GM19452 (cell line): Measurements from ENCODE around the gene MINAR2.

Source experiments
- ATAC-seq: cut with Tn5 transposase; IDR thresholded peaks from one replicate; pipeline ENCODE4 v1.9.1; 2021; ENCODE audit not compliant: unreplicated experiment

The MINAR2 gene

DNA sequence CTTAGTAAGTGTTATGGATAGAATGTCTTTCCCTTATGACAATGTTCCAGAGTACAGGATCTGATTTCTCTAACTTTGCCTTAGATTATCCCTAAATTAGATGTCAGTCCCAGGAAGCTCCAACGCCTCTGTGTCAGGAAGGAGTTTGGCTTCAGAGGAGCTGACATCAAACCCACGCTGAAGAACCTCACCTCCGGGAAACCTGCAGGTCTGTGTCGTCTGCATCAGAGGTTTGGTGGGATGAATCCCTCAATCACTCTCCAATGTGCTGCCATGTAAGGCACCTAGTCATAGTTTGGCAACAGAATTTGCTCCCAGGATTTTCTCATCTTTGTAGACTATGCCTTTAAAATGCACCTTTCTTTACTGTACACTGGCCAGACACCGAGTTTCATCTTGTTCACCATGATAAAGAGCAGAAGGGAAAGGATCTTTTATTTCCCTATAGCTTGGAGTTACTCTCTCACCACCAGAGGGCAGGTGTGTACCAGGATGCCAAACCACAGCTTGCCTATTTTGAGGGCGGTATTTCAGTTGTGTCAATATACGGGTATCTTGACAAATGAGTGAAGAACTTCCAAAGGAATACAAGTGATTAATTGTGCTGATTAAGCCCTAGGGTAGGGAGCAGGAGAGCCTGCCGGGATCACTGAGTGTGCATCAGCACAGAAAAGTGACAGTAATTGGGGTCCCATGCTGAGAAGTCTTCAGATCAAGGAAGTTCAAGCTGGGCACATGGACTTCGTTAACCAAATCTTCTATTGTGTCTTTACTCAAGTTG lies 23.4 kb downstream of the MINAR2 start:
- peak; percentile 65 for ATAC-seq

DNA sequence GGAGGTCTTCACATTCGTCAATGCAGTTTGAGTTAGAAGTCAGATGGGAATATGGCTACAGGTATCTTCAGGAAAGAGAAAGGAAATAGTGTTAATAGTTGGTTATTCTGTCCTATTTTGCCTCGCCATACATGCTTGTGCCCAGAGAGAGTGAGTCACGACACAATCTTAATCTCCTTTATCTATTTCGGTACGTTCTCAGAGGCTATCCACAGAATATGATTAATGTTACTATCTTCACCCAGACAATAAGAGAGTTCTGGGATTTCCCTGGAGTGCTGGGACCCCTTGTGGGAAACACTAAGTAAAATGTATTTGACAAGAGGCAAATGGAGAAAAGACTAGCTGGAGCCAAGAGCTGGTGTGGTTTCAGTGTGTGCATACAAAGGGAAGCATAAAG lies 25.5 kb downstream of the MINAR2 start:
- no peak for ATAC-seq

DNA sequence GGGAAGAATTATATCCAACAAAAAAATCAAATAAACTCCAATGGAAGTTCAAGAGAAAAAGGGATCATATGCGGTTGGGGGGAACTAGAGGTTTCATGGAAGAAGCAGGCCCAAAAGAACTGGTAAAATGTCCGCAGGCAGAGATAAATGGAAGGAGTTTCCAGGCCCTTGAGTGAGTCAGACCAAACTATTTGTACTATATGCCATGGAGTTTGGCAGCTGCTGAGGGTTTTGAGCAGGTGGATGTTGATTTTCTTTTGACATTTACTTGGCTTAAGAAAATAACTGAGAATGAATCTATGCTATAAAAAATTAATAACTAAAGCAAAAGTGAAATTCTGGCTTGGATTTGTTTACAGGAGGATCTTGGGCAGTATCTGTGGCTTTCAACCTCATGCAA lies 33.7 kb downstream of the MINAR2 start:
- no peak for ATAC-seq

DNA sequence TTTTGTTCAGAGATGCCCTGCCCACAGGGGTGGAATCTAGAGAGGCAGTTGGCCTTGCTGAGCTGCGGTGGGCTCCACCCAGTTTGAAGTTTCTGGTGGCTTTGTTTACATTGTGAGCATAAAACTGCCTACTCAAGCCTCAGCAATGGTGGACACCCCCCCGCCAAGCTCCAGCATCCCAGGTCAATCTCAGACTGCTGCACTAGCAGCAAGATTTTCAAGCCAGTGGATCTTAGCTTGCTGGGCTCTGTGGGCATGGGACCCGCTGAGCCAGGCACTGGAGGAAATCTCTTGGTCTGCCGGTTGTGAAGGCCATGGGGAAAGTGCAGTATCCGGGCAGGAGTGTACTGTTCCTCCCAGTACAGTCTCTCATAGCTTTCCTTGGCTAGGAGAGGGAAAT lies 55.5 kb downstream of the MINAR2 start:
- ATAC-seq: no peak

DNA sequence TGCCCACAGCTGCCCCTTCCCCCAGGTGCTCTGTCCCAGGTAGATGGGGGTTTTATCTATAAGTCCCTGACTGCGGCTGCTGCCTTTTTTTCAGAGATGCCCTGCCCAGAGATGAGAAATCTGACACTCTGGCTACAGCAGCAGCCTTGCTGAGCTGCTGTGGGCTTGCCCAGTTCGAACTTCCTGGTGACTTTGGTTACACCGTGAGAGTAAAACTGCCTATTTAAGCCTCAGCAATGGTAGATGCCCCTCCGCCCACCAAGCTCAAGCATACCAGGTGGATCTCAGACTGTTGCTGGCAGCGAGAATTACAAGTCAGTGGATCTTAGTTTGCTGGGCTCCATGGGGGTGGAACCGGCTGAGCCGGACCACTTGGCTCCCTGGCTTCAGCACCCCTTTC lies 56.8 kb downstream of the MINAR2 start:
- no peak for ATAC-seq

DNA sequence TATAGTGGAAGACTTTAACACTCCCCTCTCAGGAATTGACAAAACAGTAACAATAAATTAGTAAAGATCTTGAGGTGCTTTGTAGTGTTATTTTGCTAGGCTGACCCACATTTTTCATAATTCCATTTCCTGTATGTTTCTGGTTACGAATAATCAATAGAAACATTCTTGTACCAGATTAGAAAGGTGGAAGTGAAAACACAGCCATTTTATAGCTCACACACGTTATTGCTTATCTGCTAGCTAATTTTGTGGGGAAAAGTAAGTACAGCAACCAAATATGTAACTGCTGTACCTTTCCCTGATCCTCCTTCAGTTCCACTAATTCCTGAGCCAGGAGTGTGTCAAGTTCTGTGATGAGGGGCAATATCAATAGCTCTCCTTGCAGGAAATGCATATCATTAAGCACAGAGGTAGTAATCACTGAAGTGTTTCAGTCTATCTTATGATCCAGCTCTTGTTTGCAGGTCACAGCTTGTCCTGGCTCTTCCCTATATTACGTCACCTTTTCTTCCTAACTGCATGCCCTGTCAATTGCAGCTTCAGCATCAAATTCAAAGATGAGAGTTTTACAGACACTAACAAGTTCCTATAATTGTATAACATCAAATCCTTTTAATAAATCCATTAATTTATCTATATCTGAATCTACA lies 59.4 kb downstream of the MINAR2 start:
- ATAC-seq: no peak
